Superior temporal gyrus (tissue), 1 donor: ENCODE data around the gene ATP7B.

Experiments used
- DNase-seq: peaks from one replicate; pipeline ENCODE4 v3.0.0-alpha.2; 2016; ENCODE audit errors: extremely low spot score

The ATP7B gene

GRCh38 chr13:51894239-51894638 is 117.0 kb downstream of the ATP7B start:
- DNase-seq: no peak

GRCh38 chr13:51892657-51893056 is 118.6 kb downstream of the ATP7B start:
- no peak for DNase-seq

GRCh38 chr13:51887468-51887867 is 123.8 kb downstream of the ATP7B start:
- DNase-seq: no peak

GRCh38 chr13:51885651-51886050 is 125.6 kb downstream of the ATP7B start:
- DNase-seq: no peak

GRCh38 chr13:51883226-51883600 is 128.0 kb downstream of the ATP7B start:
- no peak for DNase-seq
